GM06990 (cell line): Measurements from ENCODE around the gene SDR42E1.

ENCODE experiments used
- DNase-seq: peaks from one replicate; pipeline ENCODE4 v3.0.0-alpha.2; 2011; ENCODE audit not compliant: insufficient read length; ENCODE audit errors: extremely low read depth
- H3K27me3 ChIP-seq: replicated peaks from 2 replicates; pipeline ENCODE4 v1.6.0; 2011; ENCODE audit warnings: low read length; ENCODE audit not compliant: control insufficient read depth, insufficient read depth
- H3K36me3 ChIP-seq: 2 replicates; pipeline ENCODE4 v1.5.1; 2011; ENCODE audit warnings: low read length; ENCODE audit not compliant: control insufficient read depth, insufficient read depth
- H3K4me3 ChIP-seq: replicated peaks from 2 replicates; pipeline ENCODE4 v1.5.1; 2011; ENCODE audit warnings: low read depth, mild to moderate bottlenecking, control low read depth, low read length
- CTCF ChIP-seq: IDR thresholded peaks from 2 replicates; pipeline ENCODE4 v1.5.1; 2011; ENCODE audit warnings: low read length, control low read depth, mild to moderate bottlenecking, inconsistent platforms; ENCODE audit not compliant: insufficient read depth, poor library complexity, severe bottlenecking

The SDR42E1 gene

GRCh38 chr16:82037666-82038065, 26.4 kb upstream of the SDR42E1 start:
- H3K27me3 ChIP-seq: no peaks in the 10 kb centered on the region; the same call in 1 of the 2 replicates
- TF ChIP-seq CTCF: no peak
- no peak overlapping the region for H3K4me3 ChIP-seq
- DNase-seq: no peak
- no peaks in the 10 kb centered on the region for H3K36me3 ChIP-seq

- Histone ChIP-seq H3K27me3 (no peaks in the 10 kb centered on the region; the same call in 1 of the 2 replicates), H3K36me3 (no peaks in the 10 kb centered on the region), H3K4me3 (no peak overlapping the region)
- no peak for DNase-seq
- TF ChIP-seq CTCF: no peak
These were observed 26.0 kb upstream of the SDR42E1 start for GRCh38 chr16:82037251-82037650.

GRCh38 chr16:82034981-82035612, 23.8 kb upstream of the SDR42E1 start, which contains the start of gene HSD17B2:
TSS of gene HSD17B2 (plus strand) at chr16:82035253. CDS start at chr16:82035425, 172 bp downstream.
- DNase-seq: no peak
- TF ChIP-seq CTCF: no peak
- Histone ChIP-seq H3K27me3 (no peaks in the 10 kb centered on the region; the same call in 1 of the 2 replicates), H3K36me3 (no peaks in the 10 kb centered on the region), H3K4me3 (no peak within 1 kb of the TSS)

GRCh38 chr16:82033683-82034300, 22.5 kb upstream of the SDR42E1 start:
- no peak for DNase-seq
- no peak for TF ChIP-seq CTCF
- no peak overlapping the region for H3K4me3 ChIP-seq
- no peaks in the 10 kb centered on the region for H3K36me3 ChIP-seq
- H3K27me3 ChIP-seq: no peaks in the 10 kb centered on the region; the same call in 1 of the 2 replicates

- no peak for TF ChIP-seq CTCF
- Histone ChIP-seq H3K27me3 (no peaks in the 10 kb centered on the region; the same call in 1 of the 2 replicates), H3K36me3 (no peaks in the 10 kb centered on the region), H3K4me3 (no peak overlapping the region)
- DNase-seq: no peak
These were observed 21.7 kb upstream of the SDR42E1 start for GRCh38 chr16:82033006-82033405.
